K562 (cell line): ENCODE measurements around the gene KIF21A.

ENCODE experiments used
- ARID2 ChIP-seq: fragments of 450-650 bp; IDR thresholded peaks from 2 replicates; pipeline ENCODE4 v1.6.1; 2017; ENCODE audit warnings: antibody characterized with exemption, mild to moderate bottlenecking
- ARID3B ChIP-seq: fragments of 250-450 bp; sonication (Bioruptor Pico); IDR thresholded peaks from 2 replicates; pipeline ENCODE4 v1.4.0; 2020; ENCODE audit warnings: borderline replicate concordance
- CBFB ChIP-seq: sonication (generic); formaldehyde crosslinking; IDR thresholded peaks from 2 replicates; pipeline ENCODE4 v1.4.0; 2020; ENCODE audit warnings: mild to moderate bottlenecking, missing genetic modification reagents
- EP400 ChIP-seq: fragments of 450-650 bp; IDR thresholded peaks from 2 replicates; pipeline ENCODE4 v1.6.1; 2017; ENCODE audit warnings: antibody characterized with exemption, mild to moderate bottlenecking, moderate library complexity
- MAX ChIP-seq: sonication (generic); formaldehyde crosslinking; IDR thresholded peaks from 2 replicates; pipeline ENCODE4 v1.9.0; 2022; ENCODE audit warnings: mild to moderate bottlenecking, missing genetic modification reagents
- PHF8 ChIP-seq: fragments of 200-600 bp; sonication (generic); IDR thresholded peaks from 2 replicates; pipeline ENCODE4 v1.6.1; 2012; ENCODE audit warnings: mixed run types, mild to moderate bottlenecking, inconsistent platforms, low read length, moderate library complexity, borderline replicate concordance
- POLR2AphosphoS2 ChIP-seq: IDR thresholded peaks from 2 replicates; pipeline ENCODE4 v1.6.1; 2012; ENCODE audit warnings: low read length, improper control_type of control experiment
- TF ChIP-seq, protein P1 (sequence below), 2 experiments: fragments of 450-650 bp; formaldehyde crosslinking in 1 of 2; IDR thresholded peaks; 2 replicates each; pipeline versions ENCODE4 v1.4.0 to v1.6.1; 2014 to 2020; ENCODE audit warnings: mild to moderate bottlenecking in 2 of 2, borderline replicate concordance in 1 of 2, low read depth in 1 of 2
- TF ChIP-seq, protein P2 (sequence below): fragments of 450-650 bp; formaldehyde crosslinking; IDR thresholded peaks from 2 replicates; pipeline ENCODE4 v1.4.0; 2022; ENCODE audit warnings: mild to moderate bottlenecking, moderate library complexity

DNA sequence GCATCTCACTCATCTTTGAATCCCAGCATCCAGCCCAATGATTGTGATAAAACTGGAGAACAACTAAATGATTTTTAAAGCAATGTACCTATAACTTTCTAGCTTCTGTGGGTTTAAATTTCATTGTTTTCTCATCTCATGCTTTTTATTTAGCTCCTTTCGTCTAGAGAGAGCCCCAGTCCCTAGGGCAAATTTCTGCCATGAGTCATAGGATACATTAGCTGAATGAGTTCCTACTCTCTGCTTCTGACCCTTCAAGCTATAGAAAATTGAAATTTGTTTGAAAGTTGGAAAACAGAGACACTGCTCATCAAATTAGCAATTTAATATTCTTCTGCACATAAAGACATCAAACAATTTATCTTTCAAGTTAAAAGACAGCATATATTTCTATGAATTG lies 113.9 kb downstream of the KIF21A start:
- TF ChIP-seq PHF8 (no peak), ARID3B (CRISPR knock-in tag) (no peak), MAX (CRISPR knock-in tag) (no peak), CBFB (CRISPR knock-in tag) (no peak), EP400 (no peak), POLR2AphosphoS2 (no peak), ARID2 (no peak)
- TF ChIP-seq, protein P1, sequence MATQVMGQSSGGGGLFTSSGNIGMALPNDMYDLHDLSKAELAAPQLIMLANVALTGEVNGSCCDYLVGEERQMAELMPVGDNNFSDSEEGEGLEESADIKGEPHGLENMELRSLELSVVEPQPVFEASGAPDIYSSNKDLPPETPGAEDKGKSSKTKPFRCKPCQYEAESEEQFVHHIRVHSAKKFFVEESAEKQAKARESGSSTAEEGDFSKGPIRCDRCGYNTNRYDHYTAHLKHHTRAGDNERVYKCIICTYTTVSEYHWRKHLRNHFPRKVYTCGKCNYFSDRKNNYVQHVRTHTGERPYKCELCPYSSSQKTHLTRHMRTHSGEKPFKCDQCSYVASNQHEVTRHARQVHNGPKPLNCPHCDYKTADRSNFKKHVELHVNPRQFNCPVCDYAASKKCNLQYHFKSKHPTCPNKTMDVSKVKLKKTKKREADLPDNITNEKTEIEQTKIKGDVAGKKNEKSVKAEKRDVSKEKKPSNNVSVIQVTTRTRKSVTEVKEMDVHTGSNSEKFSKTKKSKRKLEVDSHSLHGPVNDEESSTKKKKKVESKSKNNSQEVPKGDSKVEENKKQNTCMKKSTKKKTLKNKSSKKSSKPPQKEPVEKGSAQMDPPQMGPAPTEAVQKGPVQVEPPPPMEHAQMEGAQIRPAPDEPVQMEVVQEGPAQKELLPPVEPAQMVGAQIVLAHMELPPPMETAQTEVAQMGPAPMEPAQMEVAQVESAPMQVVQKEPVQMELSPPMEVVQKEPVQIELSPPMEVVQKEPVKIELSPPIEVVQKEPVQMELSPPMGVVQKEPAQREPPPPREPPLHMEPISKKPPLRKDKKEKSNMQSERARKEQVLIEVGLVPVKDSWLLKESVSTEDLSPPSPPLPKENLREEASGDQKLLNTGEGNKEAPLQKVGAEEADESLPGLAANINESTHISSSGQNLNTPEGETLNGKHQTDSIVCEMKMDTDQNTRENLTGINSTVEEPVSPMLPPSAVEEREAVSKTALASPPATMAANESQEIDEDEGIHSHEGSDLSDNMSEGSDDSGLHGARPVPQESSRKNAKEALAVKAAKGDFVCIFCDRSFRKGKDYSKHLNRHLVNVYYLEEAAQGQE (IDR thresholded peaks at IDR 0.05; ENCODE audit: borderline replicate concordance), result no peak
- TF ChIP-seq, protein P1 (CRISPR knock-in tag; IDR thresholded peaks at IDR 0.05; ENCODE audit: low read depth), result no peak
- TF ChIP-seq, protein P2, sequence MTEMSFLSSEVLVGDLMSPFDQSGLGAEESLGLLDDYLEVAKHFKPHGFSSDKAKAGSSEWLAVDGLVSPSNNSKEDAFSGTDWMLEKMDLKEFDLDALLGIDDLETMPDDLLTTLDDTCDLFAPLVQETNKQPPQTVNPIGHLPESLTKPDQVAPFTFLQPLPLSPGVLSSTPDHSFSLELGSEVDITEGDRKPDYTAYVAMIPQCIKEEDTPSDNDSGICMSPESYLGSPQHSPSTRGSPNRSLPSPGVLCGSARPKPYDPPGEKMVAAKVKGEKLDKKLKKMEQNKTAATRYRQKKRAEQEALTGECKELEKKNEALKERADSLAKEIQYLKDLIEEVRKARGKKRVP, result no peak
